ENCODE data around the gene RPL35. TPM values are rescaled to one million over a fixed set of nuclear protein-coding genes. Genes with fewer than 3 reads are reported as not detected.
A peak's percentile ranks its signal among the peaks of the same experiment; 100 is the strongest.

Gene RPL35
- total and polyA plus RNA-seq, 2 of the 8 experiments (the other 6 are each of a cell fraction or from before 2014, with no cell fraction given): 1,831 to 2,448 TPM

DNA sequence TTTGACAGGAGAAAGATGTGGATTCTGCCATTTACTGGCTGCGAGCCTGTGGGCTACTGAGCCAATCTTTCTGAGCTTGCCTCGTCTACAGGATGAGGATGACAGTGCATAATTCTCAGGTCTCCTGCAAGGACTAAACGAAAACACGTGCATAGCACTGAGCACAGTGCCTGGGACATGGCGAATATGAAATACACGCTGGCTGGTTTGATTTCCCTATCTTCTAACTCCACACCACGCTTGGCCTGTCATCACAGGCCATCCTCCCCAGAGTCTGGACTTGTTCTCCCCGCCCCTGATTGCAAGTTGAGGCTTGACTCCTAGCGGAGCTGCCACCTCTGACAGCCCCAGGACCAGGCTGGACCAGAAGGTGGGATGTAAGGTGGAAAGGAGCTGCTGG, 38.1 kb upstream of the RPL35 start:
- Histone ChIP-seq H2AFZ (ENCODE audit: low read length) (no peak overlapping the region), H2BK20ac (ENCODE audit: low read length) (no peak overlapping the region), H3K4me1 (replicated peaks in 1 of 4; ENCODE audit: control insufficient read depth in 3 of 4, insufficient read depth in 4 of 4, low read length in 3 of 4) (0 out of 7 replicates have a peak, but pooled peaks cover 0 to 2% (median 0%) of the 10 kb centered on the region in 4 experiments), H3K14ac (ENCODE audit: insufficient read length) (no peak overlapping the region), H3K79me2 (ENCODE audit: control insufficient read depth in 1 of 2, insufficient read depth in 2 of 2, low read length in 2 of 2) (no peaks in the 10 kb centered on the region), H2BK120ac (replicated peaks; ENCODE audit: low read depth, low read length) (no peak overlapping the region), H2BK12ac (ENCODE audit: low read depth, low read length) (no peak overlapping the region), H3K4ac (replicated peaks; ENCODE audit: insufficient read length, low read depth, low read length) (no peak overlapping the region), H3K9me3 (ENCODE audit: insufficient read depth in 2 of 2, low read depth in 1 of 2, low read length in 1 of 2) (no peaks in the 10 kb centered on the region), H2AK5ac (ENCODE audit: low read depth, low read length) (0 out of 2 replicates have a peak overlapping the region, but pooled peaks have one; percentile 39), H2BK15ac (ENCODE audit: low read length) (0 out of 2 replicates have a peak overlapping the region, but pooled peaks have one; percentile 29), H4K91ac (replicated peaks; ENCODE audit: insufficient read length, low read length) (no peak overlapping the region), H3K23ac (ENCODE audit: insufficient read length) (no peak overlapping the region), H3K4me2 (ENCODE audit: insufficient read depth in 1 of 2, low read depth in 2 of 2, low read length in 2 of 2) (no peak overlapping the region), H4K8ac (ENCODE audit: extremely low read depth, insufficient read depth, low read length) (no peak overlapping the region; the same call in 1 of the 2 replicates), H3K36me3 (ENCODE audit: control insufficient read depth in 2 of 4, insufficient read depth in 4 of 4, low read length in 3 of 4) (peaks cover 0 to 6% (median 0%) of the 10 kb centered on the region in 4 experiments; a peak in 3 of 8 replicates), H3K23me2 (ENCODE audit: low read depth, low read length) (peaks cover 2% of the 10 kb centered on the region; the same call in 1 of the 2 replicates), H2BK5ac (ENCODE audit: low read depth, low read length) (peak overlapping the region; percentile 60), H3K27me3 (replicated peaks in 1 of 4; ENCODE audit: control insufficient read depth in 3 of 4, extremely low read depth in 1 of 4, insufficient read depth in 3 of 4, low read length in 3 of 4) (no peaks in the 10 kb centered on the region), H3K27ac (ENCODE audit: low read depth, low read length) (no peak overlapping the region), H4K5ac (ENCODE audit: insufficient read length, low read depth, low read length) (no peak overlapping the region), H3K56ac (replicated peaks; ENCODE audit: insufficient read length, low read depth, low read length) (no peak overlapping the region), H4K20me1 (replicated peaks in 1 of 2; ENCODE audit: control insufficient read depth in 1 of 2, insufficient read depth in 2 of 2, low read length in 2 of 2) (no peaks in the 10 kb centered on the region), H3K9ac (replicated peaks in 1 of 4; ENCODE audit: extremely low read depth in 1 of 4, low read depth in 3 of 4, low read length in 3 of 4) (no peak overlapping the region), H3K4me3 (ENCODE audit: extremely low read depth in 1 of 4, insufficient read depth in 2 of 4, low read depth in 3 of 4, low read length in 4 of 4) (no peak overlapping the region), H3K18ac (ENCODE audit: extremely low read depth, low read length) (no peak overlapping the region), H3K79me1 (ENCODE audit: low read depth, low read length) (no peaks in the 10 kb centered on the region)
- ChIA-PET POLR2A (ENCODE audit: partially characterized antibody) (interaction anchor here (1.5 to 1.9 kb wide), 2 partner anchors 19 to 22 kb away, joined by 4 to 9 read pairs; no protein-coding TSS in a partner anchor), CTCF (ENCODE audit: partially characterized antibody) (interaction anchor here (1.1 to 3.8 kb wide), 3 partner anchors 39 to 103 kb away, joined by 3 to 23 read pairs (median 3); partner anchors contain the start of gene WDR38)
- DNase-seq (ENCODE audit: low read depth in 1 of 2, low spot score in 2 of 2): no peak
- FAIRE-seq: no peak
- WGBS, 2 experiments (ENCODE audit: extremely low coverage in 1 of 2, insufficient coverage in 1 of 2, insufficient read length in 1 of 2, insufficient replicate concordance in 2 of 2, low coverage in 1 of 2, low lambda C conversion rate in 2 of 2, missing lambda C conversion rate in 1 of 2): 88% methylated on average over 9 of the region's 9 CpGs; no CpG with 5 or more reads in 1 of the 2 experiments
- no peak for TF ChIP-seq SP4 (IDR thresholded peaks at IDR 0.05; ENCODE audit: low read length)
- TF ChIP-seq TEAD4 (IDR thresholded peaks at IDR 0.05; ENCODE audit: low read depth, low read length): no peak
- no peak for TF ChIP-seq EP300 (IDR thresholded peaks at IDR 0.05; ENCODE audit: borderline replicate concordance in 1 of 2, low read depth in 2 of 2, low read length in 2 of 2)
- TF ChIP-seq KDM5A (IDR thresholded peaks at IDR 0.05; ENCODE audit: low read length): no peak
- no peak for TF ChIP-seq CHD1 (IDR thresholded peaks at IDR 0.05; ENCODE audit: low read depth, low read length)
- TF ChIP-seq SIN3A (conservative IDR thresholded peaks at IDR 0.05 in 1 of 2, IDR thresholded peaks at IDR 0.05 in 1 of 2; ENCODE audit: low read depth in 1 of 2, low read length in 2 of 2): no peak
- no peak for TF ChIP-seq ASH2L (IDR thresholded peaks at IDR 0.05; ENCODE audit: low read length)
- no peak for TF ChIP-seq FOSL1 (IDR thresholded peaks at IDR 0.05; ENCODE audit: insufficient read depth, low read depth, low read length)
- TF ChIP-seq CHD2 (IDR thresholded peaks at IDR 0.05; ENCODE audit: low read length): no peak
- TF ChIP-seq HDAC6 (IDR thresholded peaks at IDR 0.05; ENCODE audit: low read depth, low read length): no peak
- no peak for TF ChIP-seq CBX8 (IDR thresholded peaks at IDR 0.05; ENCODE audit: borderline replicate concordance, low read depth, low read length)
- TF ChIP-seq RAD21 (IDR thresholded peaks at IDR 0.05 in 1 of 2, conservative IDR thresholded peaks at IDR 0.05 in 1 of 2; ENCODE audit: low read depth in 2 of 2, low read length in 2 of 2): no peak
- no peak for TF ChIP-seq TAF1 (IDR thresholded peaks at IDR 0.05; ENCODE audit: low read depth, low read length)
- no peak for TF ChIP-seq BCL11A (IDR thresholded peaks at IDR 0.05; ENCODE audit: low read depth in 2 of 2, low read length in 2 of 2)
